ENCODE data around the gene MLIP.

Gene MLIP

GRCh38 chr6:54288474-54288873 lies 177.2 kb downstream of the MLIP start:
- DNase-seq = no peak

- DNase-seq = peak; percentile 28
These were observed 178.2 kb downstream of the MLIP start for GRCh38 chr6:54289426-54289825.

GRCh38 chr6:54291146-54291545 lies 179.9 kb downstream of the MLIP start:
- peak; percentile 81 for DNase-seq

GRCh38 chr6:54291738-54292137 lies 180.5 kb downstream of the MLIP start:
- peak; percentile 81 for DNase-seq

GRCh38 chr6:54294965-54295532 lies 183.8 kb downstream of the MLIP start:
- DNase-seq = no peak

- peak; percentile 88 for DNase-seq
These were observed 188.5 kb downstream of the MLIP start for GRCh38 chr6:54299542-54300269.

- peak; percentile 17 for DNase-seq
These were observed 190.5 kb downstream of the MLIP start for GRCh38 chr6:54301770-54302169.

- no peak for DNase-seq
These were observed 196.2 kb downstream of the MLIP start for GRCh38 chr6:54307439-54307910.

- no peak for DNase-seq
These were observed 197.2 kb downstream of the MLIP start, which contains the start of gene TINAG for GRCh38 chr6:54308289-54308985. TSS of gene TINAG (plus strand) at chr6:54308441. CDS start at chr6:54308551, 110 bp downstream.

- DNase-seq = no peak
These were observed 197.7 kb downstream of the MLIP start for GRCh38 chr6:54308986-54309315.

- no peak for DNase-seq
These were observed 199.3 kb downstream of the MLIP start for GRCh38 chr6:54310377-54311152.

GRCh38 chr6:54315656-54316055 lies 204.4 kb downstream of the MLIP start:
- peak; percentile 8 for DNase-seq
